Hematopoietic multipotent progenitor cell treated with erythropoietin and hydrocortisone succinate and interleukin-3 and kit ligand, for 4 days (in vitro differentiated cells): ENCODE data around the gene SPDYE2B.
"Not testable (repeated sequence)": the region's sequence is repeated elsewhere in the genome, so short reads cannot be mapped to it uniquely, and the experiment has no call there.

ENCODE experiments used
- DNase-seq: peaks from one replicate; pipeline ENCODE4 v3.0.0-alpha.2; 2015

The SPDYE2B gene

DNA sequence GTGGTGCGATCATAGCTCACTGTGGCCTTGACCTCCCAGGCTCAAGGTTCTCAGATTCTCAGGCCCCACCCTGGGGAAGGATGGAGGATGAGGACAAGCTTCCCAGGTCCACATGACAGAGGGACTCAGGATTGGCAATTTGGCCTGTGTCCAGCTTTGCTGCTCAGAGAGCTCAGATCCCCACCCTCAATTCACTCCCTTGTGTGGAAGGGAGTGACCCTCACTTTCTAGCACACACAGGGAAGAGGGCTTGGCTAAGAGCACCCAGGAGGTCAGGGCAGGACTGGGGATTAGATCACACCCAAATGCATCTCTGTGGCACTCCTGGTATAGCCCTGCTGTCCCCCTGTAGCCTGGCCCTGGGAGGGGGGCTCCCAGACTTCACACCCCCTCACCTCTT is 6.7 kb upstream of the SPDYE2B start:
- not testable (repeated sequence) for DNase-seq

GRCh38 chr7:102647813-102648212 is 2.3 kb upstream of the SPDYE2B start:
- not testable (repeated sequence) for DNase-seq

GRCh38 chr7:102664765-102665164 is 14.6 kb downstream of the SPDYE2B start:
- not testable (repeated sequence) for DNase-seq

DNA sequence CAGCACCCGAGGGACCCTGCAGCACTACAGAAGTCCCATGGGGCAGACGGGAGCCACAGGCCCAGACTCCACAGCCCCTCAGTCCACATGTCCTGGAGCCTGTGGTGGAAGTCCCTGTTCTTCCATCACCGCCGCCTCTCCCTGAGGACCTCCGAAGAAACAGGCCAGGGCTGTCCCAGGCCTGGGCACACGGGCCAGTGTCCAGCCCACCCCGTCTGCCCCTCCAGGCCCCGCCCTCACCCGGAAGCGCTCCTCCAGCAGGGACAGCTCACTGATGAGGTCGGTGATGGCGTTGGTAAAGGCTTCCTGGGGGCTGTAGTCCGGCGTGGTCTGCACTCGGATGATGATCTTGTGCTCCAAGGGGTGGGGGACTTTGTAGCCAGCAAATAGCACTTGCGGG is 16.7 kb downstream of the SPDYE2B start:
- not testable (repeated sequence) for DNase-seq

DNA sequence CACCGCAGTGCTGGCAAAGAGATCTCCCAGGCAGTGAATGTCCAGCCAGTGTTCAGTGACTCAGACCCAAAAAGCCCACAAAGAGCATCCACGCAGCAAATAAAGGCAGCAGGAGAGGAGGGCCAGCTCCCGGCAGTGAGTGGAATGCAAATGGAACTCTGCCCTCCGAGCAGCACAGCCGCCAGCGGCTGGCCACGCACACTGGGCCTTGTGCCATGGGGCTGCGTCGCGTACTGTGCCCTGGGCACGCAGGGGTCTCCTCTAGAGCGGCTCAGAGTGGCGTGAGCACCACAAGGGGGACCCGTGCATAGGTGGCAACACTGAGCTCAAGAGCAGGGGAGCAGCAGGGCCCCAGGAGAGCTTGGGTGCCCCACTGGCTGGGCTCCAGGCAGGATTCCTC is 17.4 kb downstream of the SPDYE2B start:
- not testable (repeated sequence) for DNase-seq

DNA sequence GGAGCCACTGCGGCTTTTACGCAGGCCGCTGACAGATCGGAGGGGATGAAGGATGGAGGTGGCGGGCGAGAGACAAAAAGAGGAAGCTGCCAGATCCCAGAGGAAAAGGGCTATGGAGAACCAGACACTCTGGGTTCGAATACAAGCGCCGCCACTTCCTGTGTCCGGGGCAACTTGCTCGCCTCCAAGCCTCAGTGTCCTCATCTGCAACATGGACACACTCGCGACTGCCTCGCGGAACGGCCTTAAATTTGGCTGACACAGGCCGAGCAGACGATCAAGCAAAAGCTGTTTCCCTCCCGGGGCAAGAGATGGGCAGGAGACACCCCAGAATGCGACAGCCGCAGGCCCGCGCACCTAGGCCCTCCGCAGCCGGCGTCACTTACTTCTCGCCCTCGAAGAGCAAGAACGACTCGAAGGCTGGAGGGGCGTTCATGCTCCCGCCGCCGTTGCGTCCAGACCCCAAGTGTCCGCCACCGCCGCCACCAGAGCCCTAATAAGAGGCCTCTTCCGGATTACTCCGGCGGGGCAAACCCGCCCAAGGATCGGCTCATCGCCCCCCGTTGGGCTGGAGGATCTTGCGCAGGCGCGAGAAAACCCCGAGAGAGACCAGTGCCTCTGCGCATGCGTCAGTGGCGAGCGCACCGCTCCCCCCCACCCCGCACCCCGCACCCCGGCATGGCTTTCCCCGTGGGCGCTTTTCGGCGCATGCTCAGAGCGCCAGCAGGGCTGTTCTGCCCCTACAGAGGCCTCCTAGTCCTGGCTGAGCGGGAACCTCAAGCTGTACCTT is 21.2 kb downstream of the SPDYE2B start, which contains the start of gene POLR2J2:
POLR2J2 (minus strand) TSS at position 498 of the 790 bp plus-strand sequence; CDS start at position 436, 62 bp downstream.
- DNase-seq = not testable (repeated sequence)

DNA sequence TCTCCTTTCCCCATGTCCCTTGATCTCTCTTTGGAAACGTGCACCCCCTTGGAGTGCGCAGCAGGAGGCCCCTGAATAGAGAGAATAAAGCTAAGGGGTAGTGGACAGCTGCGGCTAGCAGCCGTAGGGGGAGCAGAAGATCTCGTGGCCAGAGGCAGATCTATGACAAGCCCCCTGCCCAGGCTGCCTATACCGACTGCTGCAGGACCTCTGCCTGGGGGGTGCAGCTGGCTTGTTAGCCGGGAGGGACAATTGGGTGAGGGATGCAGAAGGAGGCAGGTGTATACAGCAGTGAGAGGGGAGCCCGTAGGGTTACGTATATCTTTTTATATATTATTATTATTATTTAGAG is 21.8 kb downstream of the SPDYE2B start:
- DNase-seq = not testable (repeated sequence)

DNA sequence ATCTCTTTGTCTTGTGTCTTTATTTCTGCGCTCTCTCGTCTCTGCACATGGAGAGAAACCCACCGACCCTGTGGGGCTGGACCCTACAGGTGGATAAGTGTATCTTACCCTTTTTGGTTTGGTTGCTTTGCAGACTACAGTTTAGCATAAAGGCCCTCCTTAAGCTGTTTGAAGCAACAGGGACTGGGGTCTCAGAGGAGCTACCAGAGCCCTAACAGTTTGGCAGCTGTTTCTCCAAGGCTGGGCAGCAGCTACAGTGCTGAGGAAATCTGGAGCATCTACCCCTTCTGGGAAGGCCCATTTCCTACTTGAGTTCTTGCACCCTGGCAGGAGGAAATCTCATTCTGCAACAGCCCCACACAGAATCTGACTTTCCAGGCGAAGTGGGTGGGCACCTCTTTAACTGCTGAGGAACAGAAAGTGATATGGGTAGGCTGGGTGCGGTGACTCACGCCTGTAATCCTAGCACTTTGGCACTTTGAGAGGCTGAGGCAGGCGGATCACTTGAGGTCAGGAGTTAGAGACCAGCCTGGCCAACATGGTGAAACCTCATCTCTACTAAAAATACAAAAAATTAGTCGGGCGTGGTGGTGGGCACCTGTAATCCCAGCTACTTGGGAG is 23.4 kb downstream of the SPDYE2B start:
- not testable (repeated sequence) for DNase-seq

DNA sequence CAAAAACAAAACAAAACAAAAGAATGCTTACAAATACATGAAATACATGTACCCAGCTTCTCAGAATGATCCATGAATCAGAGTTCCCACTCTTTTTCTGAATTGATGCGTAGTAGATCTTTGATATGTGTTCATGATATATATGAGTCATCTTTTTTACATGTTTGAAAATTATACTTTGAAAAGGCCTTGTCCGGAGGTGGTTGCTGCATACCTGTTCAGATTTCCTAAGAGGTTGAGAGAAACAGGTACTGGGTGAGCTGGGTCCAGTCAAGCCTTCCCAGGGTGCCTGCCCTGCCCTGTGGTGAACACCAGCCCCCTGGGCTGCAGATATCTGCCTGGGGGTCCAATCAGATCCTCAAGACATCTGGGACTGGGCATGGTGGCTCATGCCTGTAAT is 25.4 kb downstream of the SPDYE2B start:
- DNase-seq = not testable (repeated sequence)

- not testable (repeated sequence) for DNase-seq
Observed at GRCh38 chr7:102680780-102681179, 30.7 kb downstream of the SPDYE2B start.

- DNase-seq = not testable (repeated sequence)
Observed at GRCh38 chr7:102682560-102682959, 32.4 kb downstream of the SPDYE2B start.

GRCh38 chr7:102688299-102689036 is 38.3 kb downstream of the SPDYE2B start:
- not testable (repeated sequence) for DNase-seq

DNA sequence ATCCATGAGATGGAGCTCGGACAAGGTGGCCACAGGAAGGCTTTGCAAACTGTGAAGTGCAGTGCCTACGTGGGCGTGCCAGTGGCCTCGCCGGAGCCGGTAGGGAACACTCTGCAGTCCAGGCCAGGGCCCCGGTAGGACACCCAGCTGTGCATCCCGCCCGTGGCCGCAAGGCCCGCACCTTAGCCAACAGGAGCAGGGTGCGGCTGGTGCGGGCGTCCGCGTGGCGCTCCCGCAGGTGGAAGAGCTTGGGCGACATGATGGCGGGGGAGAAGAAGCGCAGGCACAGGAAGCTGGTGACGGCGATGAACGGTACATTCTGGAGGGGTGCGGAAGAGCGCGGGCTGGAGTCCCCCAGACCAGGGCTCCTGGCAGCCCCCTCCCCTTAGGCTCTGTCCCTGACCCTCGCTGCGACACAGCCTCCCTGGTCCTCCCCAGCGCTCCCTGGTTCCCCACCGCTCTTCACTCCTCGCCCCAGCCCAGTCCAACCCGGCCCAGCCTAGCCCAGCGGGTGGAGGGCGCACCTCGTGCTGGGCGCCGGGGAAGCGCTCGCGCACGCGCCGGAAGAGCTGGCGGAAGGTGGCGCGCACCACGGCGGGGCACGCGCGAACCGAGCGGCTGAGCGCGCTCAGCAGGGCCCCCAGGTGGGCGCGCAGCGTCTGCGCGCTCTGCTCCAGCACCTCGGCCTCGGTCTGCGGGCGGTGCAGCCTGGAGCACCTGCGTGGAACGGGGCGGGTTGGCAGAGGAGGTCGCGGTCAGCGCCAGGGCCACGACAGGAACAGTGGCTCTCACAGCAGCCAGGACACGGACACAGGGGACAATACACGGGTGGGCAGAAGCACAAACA is 39.5 kb downstream of the SPDYE2B start:
- DNase-seq = not testable (repeated sequence)

DNA sequence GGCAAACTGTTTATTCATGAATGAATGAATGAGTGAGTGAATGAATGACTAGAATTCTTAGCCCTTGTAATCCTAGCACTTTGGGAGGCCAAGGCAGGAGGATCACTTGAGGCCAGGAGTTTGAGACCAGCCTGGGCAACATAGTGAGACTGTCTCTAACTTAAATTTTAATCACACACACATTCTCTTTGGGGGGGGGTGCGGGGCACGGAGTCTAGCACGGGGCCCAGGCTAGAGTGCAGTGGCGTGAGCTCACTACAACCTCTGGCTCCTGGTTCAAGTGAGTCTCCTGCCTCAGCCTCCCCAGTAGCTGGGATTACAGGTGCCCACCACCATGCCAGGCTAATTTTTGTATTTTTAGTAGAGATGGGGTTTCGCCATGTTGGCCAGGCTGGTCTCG is 40.5 kb downstream of the SPDYE2B start:
- not testable (repeated sequence) for DNase-seq

DNA sequence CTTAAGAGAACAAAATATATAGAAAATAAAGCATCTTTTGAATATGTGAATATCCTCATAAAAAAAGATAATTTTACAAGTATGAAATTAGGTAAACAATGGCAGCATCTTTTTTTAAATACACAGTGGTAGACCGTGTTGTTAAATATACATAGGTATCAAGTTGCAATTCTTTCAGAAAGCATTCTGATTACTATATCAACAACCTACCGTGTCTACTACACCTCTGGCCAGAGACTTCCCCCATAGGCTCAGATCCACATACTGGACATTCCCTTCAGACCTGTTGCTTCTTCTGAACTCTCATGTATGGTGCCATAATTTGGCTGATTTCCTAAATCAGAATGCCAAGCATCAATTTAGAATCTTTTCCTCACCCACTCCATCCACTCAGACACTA is 43.9 kb downstream of the SPDYE2B start:
- DNase-seq = not testable (repeated sequence)

DNA sequence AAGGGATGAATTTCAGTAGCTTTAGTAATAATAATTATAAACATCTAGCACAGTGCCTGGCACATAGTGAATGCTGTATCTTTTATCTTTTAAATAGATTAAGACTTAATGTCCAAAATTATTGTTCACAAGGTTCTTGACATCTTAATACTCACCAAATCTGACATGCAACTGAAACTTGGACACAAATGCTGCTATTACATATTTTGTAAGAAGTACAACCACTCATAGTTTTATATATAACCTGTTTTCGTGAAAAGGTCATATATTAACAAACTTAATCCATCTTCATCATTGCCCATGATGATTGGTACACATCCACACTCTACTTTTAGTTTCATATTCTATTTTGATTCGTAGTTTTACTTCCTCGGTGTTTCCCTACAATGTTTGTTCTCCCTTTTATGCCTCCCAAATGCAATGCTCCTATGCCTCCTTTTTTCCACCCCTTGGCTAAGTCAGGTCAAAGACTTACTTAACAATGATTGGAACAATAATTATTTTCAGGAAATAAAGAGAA is 45.0 kb downstream of the SPDYE2B start:
- DNase-seq = not testable (repeated sequence)

DNA sequence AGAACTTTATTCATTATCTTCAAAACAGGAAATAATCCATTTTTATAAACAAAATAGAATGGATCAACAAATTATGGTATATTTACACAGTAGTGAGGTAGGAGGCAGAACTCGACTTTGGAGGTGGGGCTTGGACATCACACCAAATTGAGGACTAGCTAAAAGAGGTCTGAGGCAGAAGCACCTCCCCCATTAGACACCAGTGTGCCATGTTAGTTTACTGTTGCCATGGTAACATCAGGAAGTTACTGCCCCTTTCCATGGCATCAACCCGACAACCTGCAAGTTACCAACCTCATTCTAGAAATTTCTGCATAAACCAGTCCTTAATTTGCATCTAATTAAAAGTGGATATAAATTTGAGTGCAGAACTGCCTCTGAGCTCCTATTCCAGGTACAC is 45.9 kb downstream of the SPDYE2B start:
- not testable (repeated sequence) for DNase-seq

DNA sequence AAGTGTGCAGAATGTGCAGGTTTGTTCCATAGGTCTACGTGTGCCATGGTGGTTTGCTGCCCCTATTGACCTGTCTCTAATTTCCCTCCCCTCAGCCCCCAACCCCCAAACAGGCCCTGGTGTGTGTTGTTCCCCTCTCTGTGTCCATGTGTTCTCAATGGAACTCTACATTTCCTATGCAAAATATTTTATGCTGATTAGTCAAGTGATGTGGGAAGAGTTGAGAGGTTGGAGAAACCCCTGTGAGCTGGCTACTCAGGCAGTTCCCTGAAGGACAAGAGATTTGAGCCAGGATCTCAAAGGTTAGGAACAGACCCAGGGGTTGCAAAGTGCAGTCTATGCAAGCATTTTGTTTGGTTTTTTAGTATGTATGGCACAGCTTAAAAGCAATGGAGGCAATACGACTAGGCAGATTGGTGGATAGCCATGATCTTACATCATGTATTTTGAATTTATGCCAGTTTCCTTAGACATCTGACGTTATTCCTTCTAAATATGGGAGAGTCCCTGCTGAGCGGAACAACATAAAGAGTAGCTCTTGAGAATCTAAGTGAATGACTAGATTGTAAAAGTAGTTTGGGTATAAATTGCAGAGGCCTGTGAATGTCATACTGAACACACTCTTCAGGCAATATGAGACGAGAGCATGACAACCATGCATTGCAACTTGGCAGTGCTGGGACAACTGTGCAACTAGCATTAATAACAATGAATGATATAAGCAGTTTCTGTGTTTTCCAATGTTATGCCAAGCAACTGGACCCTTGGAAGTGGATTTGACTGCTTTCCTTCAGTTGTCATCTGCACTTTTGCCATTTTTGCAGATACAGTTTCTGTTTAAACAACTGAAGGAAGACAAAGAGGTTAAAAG is 47.8 kb downstream of the SPDYE2B start:
- not testable (repeated sequence) for DNase-seq

DNA sequence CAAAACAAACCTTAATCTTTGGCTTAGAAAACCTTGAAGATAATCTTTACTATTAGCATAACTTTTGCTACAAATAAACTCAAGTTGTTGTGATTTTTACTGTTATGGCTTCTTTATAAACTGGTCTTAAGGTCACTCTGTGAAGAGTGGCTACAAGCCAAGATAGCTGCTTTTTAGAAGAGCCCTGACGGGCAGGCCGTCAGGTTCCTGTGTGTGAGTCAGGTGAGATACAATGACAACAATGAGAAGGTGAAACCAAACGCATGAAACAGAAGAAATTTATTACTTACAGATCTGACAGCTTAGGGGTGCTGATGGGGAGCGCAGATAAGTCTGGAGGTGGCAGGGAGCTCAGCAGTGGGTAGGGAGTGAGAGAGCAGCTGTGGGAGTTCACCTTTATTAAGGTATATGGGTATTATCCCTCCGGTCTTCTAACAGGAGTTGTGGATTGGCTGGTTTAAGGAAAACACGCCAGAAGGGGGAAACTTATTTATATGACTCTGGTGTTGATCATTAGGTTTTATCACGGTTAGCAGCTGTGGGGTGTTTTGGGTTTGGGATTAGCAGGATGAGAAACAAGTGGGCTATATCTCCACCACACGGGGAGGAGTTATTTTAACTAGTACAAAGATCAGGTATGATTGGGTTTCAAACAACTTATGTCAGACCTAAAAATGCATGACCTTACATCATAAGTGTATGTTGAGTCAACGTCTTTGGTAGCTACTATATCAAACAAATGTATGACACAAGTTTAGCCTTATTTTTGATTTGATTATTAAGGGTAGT is 49.0 kb downstream of the SPDYE2B start:
- peak; percentile 13 for DNase-seq
